SH-SY5Y (cell line): ENCODE data around the gene NIPSNAP3A.

Experiments used
- GATA2 ChIP-seq: IDR thresholded peaks from 2 replicates; pipeline ENCODE4 v1.6.1; 2011; ENCODE audit warnings: mild to moderate bottlenecking, low read depth, low read length
- GATA3 ChIP-seq: IDR thresholded peaks from 2 replicates; pipeline ENCODE4 v1.6.1; 2011; ENCODE audit warnings: low read depth, mild to moderate bottlenecking, low read length, moderate library complexity

DNA sequence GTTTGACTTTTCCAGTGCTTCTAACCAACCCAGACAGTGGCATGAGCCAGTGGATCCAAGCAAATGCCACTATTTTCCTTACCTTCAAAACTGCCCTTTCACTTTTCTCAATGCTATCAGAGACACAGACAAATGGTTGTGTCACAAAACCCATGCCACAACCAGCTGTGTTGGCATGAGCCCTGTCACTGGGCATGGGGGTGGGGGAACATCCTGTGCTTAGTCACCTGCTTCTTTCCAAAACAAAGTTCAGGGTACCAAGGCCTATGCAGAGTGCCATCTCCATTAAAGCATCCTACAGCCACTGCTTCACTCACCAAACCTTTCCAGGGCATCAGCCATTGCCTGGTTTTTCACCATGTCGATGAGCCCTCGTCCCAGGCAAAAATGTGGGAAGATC, 46.6 kb downstream of the NIPSNAP3A start:
- no peak for TF ChIP-seq GATA2
- TF ChIP-seq GATA3, result no peak
